Measurements from ENCODE around the gene RCCD1. TPM values are rescaled to one million over a fixed set of nuclear protein-coding genes. Genes with fewer than 3 reads are reported as not detected.

RCCD1 gene
- total and polyA plus RNA-seq, 2 donors (not counting 3 experiments of a cell fraction or from before 2014, with no cell fraction given) = 8.8 to 15.3 TPM

- Histone ChIP-seq H3K9me3 (replicated peaks; ENCODE audit: control insufficient read depth, insufficient read depth, low read length) (no peaks in the 10 kb centered on the region), H3K36me3 (ENCODE audit: control insufficient read depth in 2 of 2, extremely low read depth in 1 of 2, insufficient read depth in 2 of 2, low read length in 2 of 2) (peaks cover 5 to 50% of the 10 kb centered on the region in 2 experiments), H3K4me1 (ENCODE audit: control insufficient read depth, extremely low read depth, insufficient read depth, low read length) (peaks cover 11% of the 10 kb centered on the region), H3K9ac (replicated peaks; ENCODE audit: extremely low read depth, insufficient read depth, low read length) (no peak overlapping the region), H4K20me1 (replicated peaks; ENCODE audit: control insufficient read depth, extremely low read depth, insufficient read depth, low read length) (no peaks in the 10 kb centered on the region), H3K4me3 (replicated peaks in 1 of 3; ENCODE audit: insufficient read depth in 1 of 3, low read depth in 1 of 3, low read length in 3 of 3) (no peak overlapping the region), H3K79me2 (ENCODE audit: control insufficient read depth, insufficient read depth, low read length) (peaks cover 4% of the 10 kb centered on the region), H3K4me2 (ENCODE audit: insufficient read depth, low read length) (no peak overlapping the region), H3K27me3 (ENCODE audit: control insufficient read depth in 2 of 2, insufficient read depth in 2 of 2, low read length in 2 of 2) (no peaks in the 10 kb centered on the region), H2AFZ (ENCODE audit: low read depth, low read length) (no peak overlapping the region), H3K27ac (ENCODE audit: insufficient read depth, low read depth, low read length) (no peak overlapping the region), H3K9me1 (replicated peaks; ENCODE audit: control insufficient read depth, extremely low read depth, insufficient read depth, low read length) (no peaks in the 10 kb centered on the region)
- ChIA-PET POLR2A (no interaction called here), CTCF (interaction anchor here (7.3 kb wide), 1 partner anchor 25 kb away, joined by 57 read pairs; the partner anchor contains the start of gene HDDC3)
- no peak for TF ChIP-seq EZH2 (IDR thresholded peaks at IDR 0.05; ENCODE audit: borderline replicate concordance, low read depth, low read length, severe bottlenecking)
- TF ChIP-seq CTCF (IDR thresholded peaks at IDR 0.05; ENCODE audit: extremely low read depth in 1 of 2, insufficient read depth in 1 of 2, low read depth in 1 of 2, low read length in 2 of 2) = no peak
- TF ChIP-seq GATA2 (IDR thresholded peaks at IDR 0.05; ENCODE audit: insufficient read depth, insufficient read length, low read depth, low read length) = no peak
- no peak for TF ChIP-seq MAX (IDR thresholded peaks at IDR 0.05; ENCODE audit: insufficient read depth, insufficient read length)
- no peak for TF ChIP-seq MYC (IDR thresholded peaks at IDR 0.05; ENCODE audit: low read depth, low read length)
- TF ChIP-seq FOS (IDR thresholded peaks at IDR 0.05; ENCODE audit: borderline replicate concordance, insufficient read depth, low read length) = no peak
- TF ChIP-seq POLR2A (IDR thresholded peaks at IDR 0.05; ENCODE audit: low read depth, low read length) = no peak
- TF ChIP-seq POLR2AphosphoS5 (IDR thresholded peaks at IDR 0.05; ENCODE audit: insufficient read depth, low read depth, low read length) = no peak
- no peak for TF ChIP-seq JUN (IDR thresholded peaks at IDR 0.05; ENCODE audit: borderline replicate concordance, insufficient read depth, insufficient read length, low read depth)
- FAIRE-seq = no peak
- no peak for DNase-seq (ENCODE audit: low read depth, low spot score)
- BruUV-seq (replicated peaks) = no TSS peak
- dilution Hi-C loops (cut with MboI; ENCODE audit: extremely low pct_ligation_motif_present, low sequenced_read_pairs) (no loop called here), intact Hi-C loops (cut with micrococcal nuclease) (no loop called here)
Measured at GRCh38 chr15:90907051-90907660, 47.5 kb upstream of the RCCD1 start.
